Measurements from ENCODE around the gene ANKRD63.

Gene ANKRD63

GRCh38 chr15:40323239-40323952 is 40.5 kb upstream of the ANKRD63 start, which contains the start of gene INAFM2:
Gene INAFM2, plus strand, starts transcription at chr15:40323692. Its CDS starts 364 bp downstream, at chr15:40324056.
- TF ChIP-seq CTCF (IDR thresholded peaks at IDR 0.05; ENCODE audit: low read length, missing control alignments): peak; percentile 47
- peak within 1 kb of the TSS; percentile 67 for H3K4me3 ChIP-seq (replicated peaks; ENCODE audit: low read depth, low read length)
- DNase-seq (ENCODE audit: low read depth): peak; percentile 96

- DNase-seq (ENCODE audit: low read depth): peak; percentile 52
- TF ChIP-seq CTCF (IDR thresholded peaks at IDR 0.05; ENCODE audit: low read length, missing control alignments): no peak
- H3K4me3 ChIP-seq (replicated peaks; ENCODE audit: low read depth, low read length): peak overlapping the region; percentile 29
Measured at GRCh38 chr15:40322531-40323238, 39.8 kb upstream of the ANKRD63 start.

- no peak overlapping the region for H3K4me3 ChIP-seq (replicated peaks; ENCODE audit: low read depth, low read length)
- peak; percentile 74 for DNase-seq (ENCODE audit: low read depth)
- TF ChIP-seq CTCF (IDR thresholded peaks at IDR 0.05; ENCODE audit: low read length, missing control alignments): peak; percentile 84
Measured at GRCh38 chr15:40320931-40321371, 38.1 kb upstream of the ANKRD63 start.

GRCh38 chr15:40320409-40320808 is 37.5 kb upstream of the ANKRD63 start:
- TF ChIP-seq CTCF (IDR thresholded peaks at IDR 0.05; ENCODE audit: low read length, missing control alignments): no peak
- DNase-seq (ENCODE audit: low read depth): no peak

GRCh38 chr15:40317580-40317979 is 34.7 kb upstream of the ANKRD63 start:
- no peak for DNase-seq (ENCODE audit: low read depth)
- TF ChIP-seq CTCF (IDR thresholded peaks at IDR 0.05; ENCODE audit: low read length, missing control alignments): no peak
- no peak overlapping the region for H3K4me3 ChIP-seq (replicated peaks; ENCODE audit: low read depth, low read length)

More at GRCh38 chr15:40320409-40320808, 37.5 kb upstream of the ANKRD63 start:
- no peak overlapping the region for H3K4me3 ChIP-seq (replicated peaks; ENCODE audit: low read depth, low read length)

GRCh38 chr15:40316931-40317330 is 34.1 kb upstream of the ANKRD63 start:
- no peak overlapping the region for H3K4me3 ChIP-seq (replicated peaks; ENCODE audit: low read depth, low read length)
- no peak for TF ChIP-seq CTCF (IDR thresholded peaks at IDR 0.05; ENCODE audit: low read length, missing control alignments)
- DNase-seq (ENCODE audit: low read depth): no peak

Measured in fibroblast of pulmonary artery (primary cell).